MV-4-11 (cell line): Measurements from ENCODE around the gene SREBF2.

Source experiments
- DNase-seq: peaks from one replicate; lab custom pipeline; 2025; lab: John Stamatoyannopoulos, UW

The SREBF2 gene

GRCh38 chr22:41908411-41909309 lies 75.8 kb downstream of the SREBF2 start:
- peak; percentile 36 for DNase-seq

GRCh38 chr22:41909310-41910049 lies 76.6 kb downstream of the SREBF2 start:
- no peak for DNase-seq

- DNase-seq, result no peak
Measured at GRCh38 chr22:41910050-41911000, 77.4 kb downstream of the SREBF2 start.

GRCh38 chr22:41911001-41911611 lies 78.2 kb downstream of the SREBF2 start:
- DNase-seq, result no peak

- DNase-seq, result no peak
Measured at GRCh38 chr22:41912338-41913039, 79.6 kb downstream of the SREBF2 start.

GRCh38 chr22:41913040-41913719 lies 80.3 kb downstream of the SREBF2 start:
- no peak for DNase-seq

- no peak for DNase-seq
Measured at GRCh38 chr22:41913842-41914534, 81.1 kb downstream of the SREBF2 start.

- DNase-seq, result no peak
Measured at GRCh38 chr22:41914611-41915034, 81.7 kb downstream of the SREBF2 start.

- no peak for DNase-seq
Measured at GRCh38 chr22:41915035-41915785, 82.3 kb downstream of the SREBF2 start, which contains the start of gene SHISA8. Gene SHISA8 (minus strand): TSS chr22:41915074. CDS start chr22:41914667, 407 bp downstream.

GRCh38 chr22:41915786-41916493 lies 83.0 kb downstream of the SREBF2 start:
- DNase-seq, result no peak

- DNase-seq, result no peak
Measured at GRCh38 chr22:41916745-41917358, 83.9 kb downstream of the SREBF2 start.

GRCh38 chr22:41917375-41917902 lies 84.5 kb downstream of the SREBF2 start:
- DNase-seq, result no peak

GRCh38 chr22:41917903-41918791 lies 85.2 kb downstream of the SREBF2 start:
- peak; percentile 71 for DNase-seq

GRCh38 chr22:41919357-41920224 lies 86.7 kb downstream of the SREBF2 start:
- peak; percentile 99 for DNase-seq

GRCh38 chr22:41920271-41920976 lies 87.5 kb downstream of the SREBF2 start:
- peak; percentile 93 for DNase-seq
